NOMO-1 (cell line): ENCODE results near the gene MUC6.

ENCODE experiments used
- DNase-seq, 2 experiments: peaks; one replicate each; lab custom pipeline; 2025; ENCODE audit not compliant: unreplicated experiment in 2 of 2; lab: John Stamatoyannopoulos, UW

Gene MUC6

DNA sequence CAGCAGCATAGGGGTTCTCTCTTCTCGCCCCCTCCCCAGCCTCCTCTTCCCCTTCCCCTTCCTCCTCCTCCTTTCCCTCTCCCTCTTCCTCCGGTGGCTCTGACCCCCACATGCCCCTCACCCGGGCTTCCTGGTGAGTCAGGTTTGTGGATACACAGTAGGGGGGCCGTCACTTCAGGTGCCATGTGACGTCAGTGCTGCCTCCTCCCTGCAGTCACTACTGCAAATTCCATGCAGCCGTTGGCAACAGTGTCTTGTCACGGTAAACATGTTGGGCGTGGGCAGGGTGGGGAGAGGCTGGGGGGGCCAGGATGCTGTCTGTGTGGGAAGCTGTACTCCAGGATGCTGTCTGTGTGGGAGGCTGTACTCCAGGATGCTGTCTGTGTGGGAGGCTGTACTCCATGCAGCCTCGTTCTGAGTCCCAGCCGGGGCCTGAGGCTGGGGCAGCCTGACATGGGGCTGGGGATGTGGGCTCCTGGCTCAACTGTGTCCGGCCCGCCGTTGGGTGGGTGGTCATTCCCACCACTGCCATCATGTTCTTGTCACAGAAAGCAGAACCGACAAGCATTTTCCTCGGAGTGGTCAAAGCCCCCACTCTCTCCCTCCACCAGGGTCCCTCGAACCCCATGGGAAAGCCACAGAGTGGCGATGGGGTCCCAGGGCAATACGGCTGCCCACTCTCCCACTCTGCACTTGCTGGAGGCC lies 35.8 kb upstream of the MUC6 start:
- no peak for DNase-seq

GRCh38 chr11:1071571-1072115 lies 35.1 kb upstream of the MUC6 start:
- DNase-seq: no peak

DNA sequence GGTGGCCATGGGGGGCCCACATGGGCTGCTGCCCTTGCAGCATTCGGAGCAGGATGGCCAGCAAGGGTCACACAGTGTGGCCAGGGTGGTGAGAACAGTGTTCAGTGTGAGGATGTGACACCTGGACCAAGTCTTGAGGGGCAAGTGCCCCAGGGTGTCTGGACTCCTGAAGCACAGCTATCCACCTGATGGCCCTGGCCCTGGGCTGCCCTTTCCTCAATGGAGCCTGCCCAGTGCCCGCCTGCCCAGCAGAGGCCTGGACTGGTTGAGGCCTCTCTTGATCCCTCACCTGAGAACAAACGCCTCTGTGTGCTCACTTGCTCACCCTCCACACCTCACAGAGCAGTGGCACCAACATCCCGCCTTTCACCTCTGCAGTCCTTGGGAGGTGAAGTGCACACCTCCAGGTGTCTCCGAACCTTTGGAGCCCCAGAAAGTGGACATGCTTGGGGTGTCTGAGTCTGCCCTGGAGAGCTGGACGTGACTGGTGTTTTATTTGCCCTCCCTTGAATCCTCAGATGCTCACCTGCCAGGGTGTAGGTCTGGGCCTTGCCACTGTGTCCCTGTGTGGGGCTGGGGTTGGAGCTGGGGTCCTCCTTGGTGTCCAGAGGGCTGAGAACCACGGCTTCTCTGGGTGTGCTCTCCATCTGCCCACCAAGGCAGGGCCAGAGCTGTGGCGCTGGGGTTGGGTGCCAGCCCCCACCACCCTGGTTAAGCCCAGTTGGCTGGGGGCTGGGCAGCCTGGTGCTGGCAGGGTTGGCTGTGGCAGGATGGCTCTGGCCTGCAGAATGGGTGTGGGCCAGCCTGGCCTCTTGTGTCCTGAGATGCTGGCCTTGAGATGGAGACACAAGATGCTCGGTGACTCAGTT lies 34.3 kb upstream of the MUC6 start:
- no peak for DNase-seq

DNA sequence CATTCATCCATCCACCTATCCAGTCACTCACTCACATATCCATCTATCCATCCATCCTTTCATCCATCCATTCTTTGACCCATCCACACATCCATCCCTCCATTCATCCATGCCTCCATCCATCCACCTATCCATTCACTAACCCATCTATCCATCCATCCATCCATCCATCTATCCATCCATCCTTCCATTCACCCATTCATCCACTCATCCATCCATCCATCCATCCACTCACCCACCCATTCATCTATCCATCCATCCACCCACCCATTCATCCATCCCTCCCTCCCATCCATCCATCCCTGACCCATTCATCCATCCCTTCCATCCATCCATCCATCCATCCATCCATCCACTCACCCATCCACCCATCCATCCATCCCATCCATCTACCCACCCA lies 33.2 kb upstream of the MUC6 start:
- DNase-seq: no peak

DNA sequence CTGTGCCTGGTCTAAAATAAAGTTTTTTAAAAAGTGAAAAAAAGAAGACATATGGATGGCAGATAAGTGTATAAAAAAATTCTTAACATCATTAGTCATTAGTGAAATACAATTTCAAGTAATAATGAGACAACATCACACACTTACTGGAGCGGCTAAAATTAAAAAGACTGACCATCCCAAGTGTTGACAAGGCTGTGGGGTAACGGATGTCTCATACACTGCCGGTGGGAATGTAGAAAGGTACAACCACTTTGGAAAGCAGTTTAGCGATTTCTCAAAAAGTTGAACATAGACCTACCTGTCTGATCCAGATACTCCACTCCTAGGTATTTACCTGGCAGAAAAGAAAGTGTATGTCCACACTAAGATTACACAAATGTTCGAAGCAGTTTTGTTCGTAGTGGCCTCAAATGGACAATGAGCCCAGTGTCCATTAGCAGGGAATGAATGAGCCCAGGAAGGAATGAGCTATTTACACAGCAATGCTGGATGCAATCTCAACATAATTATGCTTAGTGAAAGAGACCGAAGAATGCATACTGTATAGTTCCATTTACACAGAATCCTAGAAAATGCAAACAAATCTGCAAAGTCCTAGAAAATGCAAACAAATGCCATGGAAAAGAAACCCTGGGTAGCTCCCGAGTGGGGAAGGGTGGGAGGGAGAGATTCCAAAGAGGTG lies 31.4 kb upstream of the MUC6 start:
- no peak for DNase-seq

DNA sequence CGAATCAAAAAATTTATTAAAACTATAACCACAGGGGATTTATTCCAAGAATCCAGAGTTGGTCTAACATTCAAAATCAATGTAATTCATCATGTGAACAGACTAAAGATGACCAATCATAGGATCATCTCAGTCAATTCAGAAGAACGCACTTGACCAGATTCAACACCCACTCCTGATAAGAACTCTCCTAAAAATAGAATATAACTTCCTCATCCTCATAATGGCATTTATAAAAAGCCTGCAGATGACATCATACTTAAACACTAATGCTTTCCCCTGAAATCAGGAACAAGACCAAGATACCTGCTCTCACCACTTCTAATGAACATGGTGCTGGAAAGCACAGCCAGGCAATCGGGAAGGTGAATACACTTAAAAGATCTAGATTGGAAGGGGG lies 27.6 kb upstream of the MUC6 start:
- peak; percentile 42 to 85 for DNase-seq

DNA sequence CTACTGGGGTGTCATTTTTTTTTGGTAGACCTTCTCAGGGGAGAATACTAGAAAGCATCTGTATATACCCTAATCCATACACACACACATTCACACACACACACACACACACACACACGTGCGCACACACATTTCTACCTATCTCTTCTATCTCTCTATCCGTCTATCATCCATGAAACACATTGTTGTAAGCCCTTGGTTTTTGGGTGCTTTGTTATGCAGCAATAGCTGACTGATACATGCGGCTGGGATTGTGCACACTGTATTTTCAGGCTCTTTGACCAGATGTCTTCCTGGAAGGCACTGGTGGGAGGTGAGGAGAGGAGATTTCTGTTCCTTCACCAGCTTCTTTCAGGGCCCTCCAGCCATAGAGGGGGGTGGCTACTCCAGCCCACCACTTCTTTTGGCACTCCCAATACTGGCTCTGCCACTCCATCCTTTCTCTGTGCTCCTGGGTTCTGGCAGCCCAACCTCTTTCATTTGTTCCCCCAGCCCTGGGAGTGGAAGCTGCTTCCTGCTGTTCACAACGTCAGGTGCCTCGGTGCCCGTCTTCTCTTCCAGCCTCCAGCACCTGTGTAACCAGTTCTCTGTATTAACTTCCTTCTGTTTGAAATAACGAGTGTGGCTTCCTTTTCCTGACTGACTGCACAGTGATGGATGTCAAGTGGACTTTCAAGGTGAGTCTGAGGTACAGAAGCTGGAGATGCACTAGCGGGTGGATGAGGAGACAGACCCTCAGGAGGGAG lies 25.7 kb upstream of the MUC6 start:
- no peak for DNase-seq

DNA sequence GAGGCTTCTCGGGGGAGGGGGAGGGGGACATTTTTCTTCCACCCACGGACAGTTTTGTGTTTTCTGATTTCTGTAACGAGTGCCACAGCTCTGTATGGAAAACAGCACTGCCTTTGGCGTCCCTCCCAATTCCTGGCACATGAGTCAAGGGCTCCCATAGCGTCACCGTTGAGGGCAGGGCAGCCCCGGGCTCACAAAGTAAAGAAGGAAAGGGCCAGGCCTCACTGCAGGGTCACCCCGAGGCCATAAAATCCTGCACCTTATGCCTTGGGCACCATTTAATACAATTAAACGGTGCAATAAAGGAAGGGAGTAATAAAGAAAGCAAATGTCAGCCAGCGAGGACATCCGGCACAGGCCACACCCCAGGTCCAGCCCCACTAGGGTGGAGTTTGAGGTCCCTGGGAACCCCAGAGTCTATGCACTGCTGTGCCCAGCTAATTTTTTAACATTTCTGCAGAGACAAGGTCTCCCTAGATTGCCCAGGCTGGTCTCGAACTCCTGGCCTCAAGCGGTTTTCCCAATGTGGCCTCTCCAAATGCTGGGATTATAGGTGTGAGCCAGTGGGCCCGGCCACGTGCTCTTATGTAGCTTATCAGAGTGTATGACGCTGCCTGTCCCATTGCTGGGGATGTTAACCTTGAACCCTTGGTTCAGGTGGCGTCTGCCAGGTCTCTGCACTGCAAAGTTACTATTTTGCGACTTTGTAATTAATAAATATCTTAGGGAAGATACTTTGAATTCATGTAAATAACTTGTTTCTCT lies 24.5 kb upstream of the MUC6 start:
- no peak for DNase-seq

DNA sequence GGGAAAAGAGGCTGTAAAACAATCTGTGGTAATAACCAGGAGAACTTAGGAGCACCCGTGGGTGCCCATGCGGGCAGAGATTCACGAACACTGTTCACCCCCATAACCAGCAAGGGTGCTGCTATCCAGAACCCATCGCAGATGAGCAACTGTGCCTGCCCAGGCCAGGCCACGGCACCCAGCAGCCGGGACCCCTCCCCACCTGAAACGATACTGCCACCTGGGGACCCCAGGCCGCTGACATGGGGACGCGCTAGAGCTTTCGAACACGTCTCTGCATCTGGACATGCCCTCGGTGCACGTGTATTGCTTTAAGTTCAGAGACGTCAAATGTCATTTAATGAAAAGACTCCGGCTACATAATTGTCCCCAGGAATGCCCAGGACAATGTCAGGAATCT lies 23.9 kb upstream of the MUC6 start:
- DNase-seq: no peak

GRCh38 chr11:1059759-1060158 lies 23.2 kb upstream of the MUC6 start:
- no peak for DNase-seq

GRCh38 chr11:1057806-1058205 lies 21.3 kb upstream of the MUC6 start:
- DNase-seq: no peak

- no peak for DNase-seq
Observed at GRCh38 chr11:1055990-1056771, 19.7 kb upstream of the MUC6 start.

- no peak for DNase-seq
Observed at GRCh38 chr11:1055109-1055703, 18.7 kb upstream of the MUC6 start.

- DNase-seq: no peak
Observed at GRCh38 chr11:1054143-1055108, 17.9 kb upstream of the MUC6 start.

- no peak for DNase-seq
Observed at GRCh38 chr11:1053121-1053901, 16.8 kb upstream of the MUC6 start.

DNA sequence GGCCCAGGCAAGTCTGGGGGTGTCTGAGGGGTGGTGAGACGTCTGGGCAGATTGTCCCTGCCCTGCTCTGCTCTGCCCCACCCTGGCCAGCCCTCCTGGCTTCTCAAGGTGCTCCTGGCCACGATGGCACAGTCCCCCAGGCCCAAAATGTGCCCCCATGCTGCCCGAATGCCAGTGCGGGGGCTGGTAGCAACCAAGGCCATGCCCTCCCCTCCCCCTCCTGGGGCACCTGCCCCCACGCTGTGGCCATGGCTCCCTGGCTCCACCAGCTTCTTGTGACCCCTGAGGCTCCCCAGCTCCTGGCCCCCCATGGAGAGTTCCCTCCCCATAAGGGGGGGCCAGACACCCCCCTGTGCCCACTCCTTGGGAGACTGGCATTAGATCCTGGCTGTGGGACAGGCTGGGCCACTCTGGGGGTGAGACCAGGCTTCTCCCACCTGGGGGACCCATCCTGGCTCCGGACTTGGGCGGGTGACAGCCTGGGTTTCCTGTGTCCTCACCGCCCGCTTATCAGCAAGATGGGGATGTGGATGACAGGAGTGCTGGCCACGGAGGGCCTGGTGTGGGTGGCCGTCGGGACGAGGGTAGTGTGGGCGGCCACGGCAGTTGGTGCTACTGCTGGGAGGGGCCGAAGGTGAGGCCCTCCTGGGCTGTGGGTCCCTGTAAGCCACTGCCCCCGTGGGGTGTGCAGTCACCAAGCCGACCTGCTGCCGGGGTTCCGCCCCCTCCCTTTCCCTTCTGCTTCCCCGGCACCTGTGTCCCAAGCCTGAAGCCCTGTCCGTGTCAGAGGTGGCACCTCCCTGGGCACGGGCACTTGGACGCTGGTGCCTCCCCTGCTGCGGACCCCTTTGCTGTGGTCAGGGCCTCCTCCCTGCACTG lies 15.9 kb upstream of the MUC6 start:
- no peak for DNase-seq
